HT1080 (cell line): ENCODE data around the gene ZNF774. TPM values are rescaled to one million over a fixed set of nuclear protein-coding genes. Genes with fewer than 3 reads are reported as not detected.
"Not testable (repeated sequence)": the region's sequence is repeated elsewhere in the genome, so short reads cannot be mapped to it uniquely, and the experiment has no call there.

Experiments
- DNase-seq: peaks from one replicate; pipeline ENCODE4 v3.0.0-alpha.2; 2015; ENCODE audit warnings: low read depth
- total RNA-seq: library from RNA; depleted of rRNA; stranded (reverse); fragments of >200 nt; shearing (Covaris generic); gene quantifications from 2 replicates; pipeline ENCODE4 v1.2.3, GENCODE V29; 2014

The ZNF774 gene
- total RNA-seq, 1 experiment from 2014 or later = 0.76 TPM

- DNase-seq = peak; percentile 59
These were observed 36.6 kb downstream of the ZNF774 start for GRCh38 chr15:90388462-90389380.

- DNase-seq = no peak
These were observed 37.4 kb downstream of the ZNF774 start for GRCh38 chr15:90389513-90389912.

- no peak for DNase-seq
These were observed 41.0 kb downstream of the ZNF774 start for GRCh38 chr15:90393040-90393439.

GRCh38 chr15:90394074-90394473, 42.0 kb downstream of the ZNF774 start:
- DNase-seq = no peak

- DNase-seq = no peak
These were observed 42.8 kb downstream of the ZNF774 start for GRCh38 chr15:90394748-90395442.

GRCh38 chr15:90396321-90396720, 44.2 kb downstream of the ZNF774 start:
- DNase-seq = no peak

- no peak for DNase-seq
These were observed 48.1 kb downstream of the ZNF774 start for GRCh38 chr15:90400005-90400758.

- DNase-seq = peak; percentile 97
These were observed 48.8 kb downstream of the ZNF774 start for GRCh38 chr15:90400759-90401314.

- no peak for DNase-seq
These were observed 49.4 kb downstream of the ZNF774 start for GRCh38 chr15:90401495-90401894.

GRCh38 chr15:90402223-90402622, 50.1 kb downstream of the ZNF774 start:
- DNase-seq = peak; percentile 94

- DNase-seq = no peak
These were observed 50.7 kb downstream of the ZNF774 start for GRCh38 chr15:90402767-90403166.

- DNase-seq = no peak
These were observed 53.0 kb downstream of the ZNF774 start for GRCh38 chr15:90405055-90405607.

GRCh38 chr15:90407336-90407735, 55.3 kb downstream of the ZNF774 start:
- no peak for DNase-seq

GRCh38 chr15:90407871-90408317, 55.8 kb downstream of the ZNF774 start:
- DNase-seq = no peak

GRCh38 chr15:90408657-90409056, 56.6 kb downstream of the ZNF774 start:
- no peak for DNase-seq

GRCh38 chr15:90409587-90409986, 57.5 kb downstream of the ZNF774 start:
- not testable (repeated sequence) for DNase-seq

GRCh38 chr15:90410316-90410715, 58.2 kb downstream of the ZNF774 start:
- not testable (repeated sequence) for DNase-seq

GRCh38 chr15:90411176-90411575, 59.1 kb downstream of the ZNF774 start:
- DNase-seq = no peak
